ENCODE results near the gene FGFR3.

Gene FGFR3

GRCh38 chr4:1756893-1757779, 36.0 kb upstream of the FGFR3 start:
- no peak for DNase-seq

GRCh38 chr4:1757836-1758235, 35.3 kb upstream of the FGFR3 start:
- no peak for DNase-seq

- DNase-seq, result no peak
These were observed 34.6 kb upstream of the FGFR3 start for GRCh38 chr4:1758306-1759121.

GRCh38 chr4:1759170-1759817, 33.8 kb upstream of the FGFR3 start:
- DNase-seq, result no peak

GRCh38 chr4:1759818-1760223, 33.3 kb upstream of the FGFR3 start:
- DNase-seq, result no peak

- DNase-seq, result no peak
These were observed 32.5 kb upstream of the FGFR3 start for GRCh38 chr4:1760521-1761071.

GRCh38 chr4:1761130-1761689, 31.9 kb upstream of the FGFR3 start:
- DNase-seq, result no peak

GRCh38 chr4:1762264-1763010, 30.7 kb upstream of the FGFR3 start:
- DNase-seq, result no peak

- DNase-seq, result no peak
These were observed 30.0 kb upstream of the FGFR3 start for GRCh38 chr4:1763070-1763549.

GRCh38 chr4:1763550-1764080, 29.5 kb upstream of the FGFR3 start:
- DNase-seq, result no peak

GRCh38 chr4:1764670-1765069, 28.4 kb upstream of the FGFR3 start:
- DNase-seq, result no peak

GRCh38 chr4:1765409-1766072, 27.6 kb upstream of the FGFR3 start:
- no peak for DNase-seq

GRCh38 chr4:1766106-1767060, 26.7 kb upstream of the FGFR3 start:
- DNase-seq, result no peak

- DNase-seq, result no peak
These were observed 25.9 kb upstream of the FGFR3 start for GRCh38 chr4:1767061-1767769.

GRCh38 chr4:1767770-1768366, 25.2 kb upstream of the FGFR3 start:
- no peak for DNase-seq

GRCh38 chr4:1768367-1769034, 24.6 kb upstream of the FGFR3 start:
- no peak for DNase-seq

- no peak for DNase-seq
These were observed 23.4 kb upstream of the FGFR3 start for GRCh38 chr4:1769692-1770091.

GRCh38 chr4:1770245-1770644, 22.8 kb upstream of the FGFR3 start:
- no peak for DNase-seq
